GM23338 (cell line): ENCODE results near the gene UPK1B. TPM values are rescaled to one million over a fixed set of nuclear protein-coding genes. Genes with fewer than 3 reads are reported as not detected.

Source experiments
- ATAC-seq: fragments of 200-7000 bp; cut with Tn5 transposase; 3 replicates; pipeline ENCODE4 v1.9.1; 2020
- DNase-seq: peaks from one replicate; pipeline ENCODE4 v3.0.0-alpha.2; 2015; ENCODE audit warnings: low spot score
- H2AFZ ChIP-seq: fragments of 200-600 bp; sonication (generic); 2 replicates; pipeline ENCODE4 v1.8.0; 2016; ENCODE audit warnings: antibody characterized with exemption, mild to moderate bottlenecking, moderate library complexity
- H3F3A ChIP-seq: fragments of 200-600 bp; sonication (generic); replicated peaks from 2 replicates; pipeline ENCODE4 v1.8.0; 2017; ENCODE audit warnings: antibody characterized with exemption, mixed run types, low read depth
- H3K27ac ChIP-seq: fragments of 200-600 bp; sonication (generic); 2 replicates; pipeline ENCODE4 v1.6.1; 2016; ENCODE audit warnings: low read depth
- H3K27me3 ChIP-seq: fragments of 200-600 bp; sonication (generic); 2 replicates; pipeline ENCODE4 v1.8.0; 2016; ENCODE audit warnings: mild to moderate bottlenecking, mixed run types, moderate library complexity; ENCODE audit not compliant: insufficient read depth
- H3K36me3 ChIP-seq: fragments of 200-600 bp; sonication (generic); 2 replicates; pipeline ENCODE4 v1.8.0; 2016; ENCODE audit warnings: mild to moderate bottlenecking; ENCODE audit not compliant: insufficient read depth
- H3K4me1 ChIP-seq: fragments of 200-600 bp; sonication (generic); 2 replicates; pipeline ENCODE4 v1.8.0; 2016; ENCODE audit warnings: mild to moderate bottlenecking, moderate library complexity; ENCODE audit not compliant: insufficient read depth
- H3K4me2 ChIP-seq: fragments of 200-600 bp; sonication (generic); 2 replicates; pipeline ENCODE4 v1.7.1; 2017; ENCODE audit warnings: mixed run types
- H3K4me3 ChIP-seq: fragments of 200-600 bp; sonication (generic); 2 replicates; pipeline ENCODE4 v1.6.1; 2016; ENCODE audit warnings: mixed run types
- H3K79me2 ChIP-seq: fragments of 200-600 bp; sonication (generic); replicated peaks from 2 replicates; pipeline ENCODE4 v1.8.0; 2017; ENCODE audit warnings: mild to moderate bottlenecking; ENCODE audit not compliant: insufficient read depth
- H3K9me2 ChIP-seq: fragments of 200-600 bp; sonication (generic); 2 replicates; pipeline ENCODE4 v1.8.0; 2017; ENCODE audit not compliant: insufficient read depth
- H4K20me1 ChIP-seq: fragments of 200-600 bp; sonication (generic); replicated peaks from 2 replicates; pipeline ENCODE4 v1.8.0; 2017; ENCODE audit warnings: mild to moderate bottlenecking; ENCODE audit not compliant: insufficient read depth
- H3K27ac Mint-ChIP-seq: 2 replicates; pipeline ENCODE4 v1.8.0; 2020; ENCODE audit warnings: inconsistent platforms, mild to moderate bottlenecking, moderate library complexity, mixed read lengths
- H3K27me3 Mint-ChIP-seq: 3 replicates; pipeline ENCODE4 v1.8.0; 2022; ENCODE audit warnings: low read depth, mild to moderate bottlenecking, moderate library complexity, mixed read lengths, inconsistent platforms; ENCODE audit not compliant: insufficient read depth, poor library complexity
- H3K36me3 Mint-ChIP-seq: 3 replicates; pipeline ENCODE4 v1.8.0; 2021; ENCODE audit warnings: low read depth, mild to moderate bottlenecking, inconsistent platforms, moderate library complexity, mixed read lengths
- H3K4me1 Mint-ChIP-seq: 3 replicates; pipeline ENCODE4 v1.8.0; 2020; ENCODE audit warnings: mild to moderate bottlenecking, inconsistent platforms, mixed read lengths
- H3K4me3 Mint-ChIP-seq: 3 replicates; pipeline ENCODE4 v1.8.0; 2021; ENCODE audit warnings: moderate library complexity, mild to moderate bottlenecking, inconsistent platforms, mixed read lengths
- H3K9me3 Mint-ChIP-seq: 3 replicates; pipeline ENCODE4 v1.8.0; 2020; ENCODE audit warnings: moderate library complexity, mild to moderate bottlenecking, inconsistent platforms, mixed read lengths
- CREB1 ChIP-seq: fragments of 250-450 bp; sonication (Bioruptor Pico); IDR thresholded peaks from 2 replicates; pipeline ENCODE4 v1.5.0; 2020; ENCODE audit warnings: low read depth, mild to moderate bottlenecking, moderate library complexity
- CTCF ChIP-seq, 2 experiments: fragments of 200-600 bp in 1 of 2; sonication (generic) in 1 of 2; conservative IDR thresholded peaks; 2 replicates each; pipeline versions ENCODE4 v1.5.1 to v1.6.1; 2016 to 2017; ENCODE audit warnings: antibody characterized with exemption in 2 of 2, low read depth in 2 of 2, mild to moderate bottlenecking in 2 of 2, moderate library complexity in 1 of 2
- EZH2 ChIP-seq: fragments of 200-600 bp; sonication (generic); IDR thresholded peaks from one replicate; pipeline ENCODE4 v1.8.0; 2017; ENCODE audit warnings: antibody characterized with exemption, mild to moderate bottlenecking, low read depth; ENCODE audit not compliant: unreplicated experiment
- JUNB ChIP-seq: IDR thresholded peaks from one replicate; pipeline ENCODE4 v1.6.1; 2016; ENCODE audit warnings: antibody characterized with exemption; ENCODE audit not compliant: unreplicated experiment
- NANOG ChIP-seq: IDR thresholded peaks from 2 replicates; pipeline ENCODE4 v1.6.1; 2016; ENCODE audit warnings: antibody characterized with exemption, borderline replicate concordance
- POLR2AphosphoS5 ChIP-seq: IDR thresholded peaks from 2 replicates; pipeline ENCODE4 v1.6.1; 2016; ENCODE audit warnings: antibody characterized with exemption, low read depth
- REST ChIP-seq: IDR thresholded peaks from one replicate; pipeline ENCODE4 v1.6.1; 2018; ENCODE audit warnings: antibody characterized with exemption; ENCODE audit not compliant: unreplicated experiment
- STAT1 ChIP-seq: IDR thresholded peaks from one replicate; pipeline ENCODE4 v1.6.1; 2016; ENCODE audit warnings: antibody characterized with exemption; ENCODE audit not compliant: unreplicated experiment
- ZNF114 ChIP-seq: fragments of 250-450 bp; sonication (Bioruptor Pico); IDR thresholded peaks from 2 replicates; pipeline ENCODE4 v1.5.0; 2020; ENCODE audit warnings: mild to moderate bottlenecking, moderate library complexity
- ZNF331 ChIP-seq: fragments of 250-450 bp; sonication (Bioruptor Pico); IDR thresholded peaks from 2 replicates; pipeline ENCODE4 v1.5.0; 2020; ENCODE audit warnings: low read depth, mild to moderate bottlenecking, moderate library complexity
- polyA plus RNA-seq: library from polyadenylated mRNA; unstranded; fragments of >200 nt; fragmentation: Nextera tagmentation; extraction: Ambion mirVana; gene quantifications from 2 replicates; pipeline ENCODE4 v1.2.1, GENCODE V29; 2016
- total RNA-seq: library from RNA; depleted of rRNA; stranded (reverse); fragments of >200 nt; shearing (Covaris generic); gene quantifications from 2 replicates; pipeline ENCODE4 v1.2.3, GENCODE V29; 2014

Gene UPK1B
- total and polyA plus RNA-seq, 2 experiments from 2014 or later, result 0.39 to 0.66 TPM

- DNase-seq (peak; percentile 83), ATAC-seq (peak; percentile 95)
- TF ChIP-seq POLR2AphosphoS5 (no peak), CTCF (conservative IDR thresholded peaks at IDR 0.05; ENCODE audit: low read depth in 2 of 2) (peak; percentile 85 to 89), REST (no peak)
- H3K4me3 Mint-ChIP-seq, result no peak within 1 kb of the TSS
- H3K27ac ChIP-seq, result no peak within 1 kb of the TSS
- H3F3A ChIP-seq, result no peaks in the 10 kb centered on the region
- no peaks in the 10 kb centered on the region for H3K36me3 ChIP-seq
- peaks cover 7% of the 10 kb centered on the region; the same call in 2 of the 3 replicates for H3K36me3 Mint-ChIP-seq
- H3K27ac Mint-ChIP-seq, result no peak within 1 kb of the TSS
- no peak within 1 kb of the TSS for H3K4me3 ChIP-seq
- no peaks in the 10 kb centered on the region for H3K79me2 ChIP-seq
- peaks cover 10% of the 10 kb centered on the region for H3K9me3 Mint-ChIP-seq
- peak within 1 kb of the TSS; percentile 64 for H2AFZ ChIP-seq
- no peaks in the 10 kb centered on the region for H4K20me1 ChIP-seq
- no peaks in the 10 kb centered on the region; the same call in 1 of the 2 replicates for H3K9me2 ChIP-seq
- H3K4me1 Mint-ChIP-seq, result no peaks in the 10 kb centered on the region
- H3K27me3 ChIP-seq, result no peaks in the 10 kb centered on the region
- no peaks in the 10 kb centered on the region for H3K27me3 Mint-ChIP-seq
- H3K4me1 ChIP-seq, result no peaks in the 10 kb centered on the region
- no peak within 1 kb of the TSS for H3K4me2 ChIP-seq
Measured at GRCh38 chr3:119145500-119146167, 27.8 kb upstream of the UPK1B start, which contains the start of gene TEX55. Gene TEX55 (plus strand): TSS chr3:119146165. CDS start chr3:119146190, 25 bp downstream.

GRCh38 chr3:119146578-119147375 is 26.6 kb upstream of the UPK1B start:
- Histone ChIP-seq H3F3A (no peaks in the 10 kb centered on the region), H2AFZ (no peak overlapping the region), H4K20me1 (no peaks in the 10 kb centered on the region), H3K4me3 (no peak overlapping the region), H3K4me2 (no peak overlapping the region), H3K79me2 (no peaks in the 10 kb centered on the region), H3K36me3 (no peaks in the 10 kb centered on the region), H3K27me3 (no peaks in the 10 kb centered on the region), H3K9me2 (no peaks in the 10 kb centered on the region), H3K4me1 (no peaks in the 10 kb centered on the region), H3K27ac (no peak overlapping the region)
- Mint-ChIP-seq H3K4me1 (no peaks in the 10 kb centered on the region), H3K27ac (no peak overlapping the region), H3K4me3 (no peak overlapping the region), H3K27me3 (no peaks in the 10 kb centered on the region), H3K36me3 (peaks cover 4% of the 10 kb centered on the region; the same call in 2 of the 3 replicates), H3K9me3 (peaks cover 7% of the 10 kb centered on the region)
- DNase-seq (no peak), ATAC-seq (no peak)
- TF ChIP-seq ZNF114 (CRISPR knock-in tag), result no peak
- no peak for TF ChIP-seq REST
- TF ChIP-seq STAT1, result no peak
- no peak for TF ChIP-seq ZNF331 (CRISPR knock-in tag)
- no peak for TF ChIP-seq NANOG
- no peak for TF ChIP-seq POLR2AphosphoS5
- TF ChIP-seq CTCF (conservative IDR thresholded peaks at IDR 0.05; ENCODE audit: low read depth in 2 of 2), result no peak
- no peak for TF ChIP-seq CREB1
- TF ChIP-seq EZH2, result no peak
- TF ChIP-seq JUNB, result no peak
